Lung (tissue), 12 donors: ENCODE measurements around the gene C19orf47. TPM values are rescaled to one million over a fixed set of nuclear protein-coding genes. Genes with fewer than 3 reads are reported as not detected.

ENCODE experiments used
- ATAC-seq: fragments of 200-7000 bp; cut with Tn5 transposase; one replicate; pipeline ENCODE4 v1.9.1; 2020; ENCODE audit warnings: moderate number of reproducible peaks; ENCODE audit not compliant: insufficient read depth, low FRiP score
- DNase-seq, 3 donors: peaks; one replicate each; pipeline ENCODE4 v3.0.0-alpha.2; 2013 to 2017
- H3K27ac ChIP-seq, 2 donors: one replicate each; pipeline ENCODE4 v1.5.1; 2013; ENCODE audit warnings: mild to moderate bottlenecking in 2 of 2, moderate library complexity in 2 of 2, control low read depth in 1 of 2, inconsistent platforms in 1 of 2, low read depth in 1 of 2, low read length in 1 of 2
- H3K27me3 ChIP-seq, 3 donors: one replicate each; pipeline ENCODE4 v1.5.1; 2013; ENCODE audit warnings: low read length in 2 of 3; ENCODE audit not compliant: control insufficient read depth in 3 of 3, insufficient read depth in 3 of 3
- H3K36me3 ChIP-seq, 4 donors: one replicate each; pipeline ENCODE4 v1.5.1; 2013; ENCODE audit warnings: low read length in 4 of 4, mild to moderate bottlenecking in 1 of 4, moderate library complexity in 1 of 4; ENCODE audit not compliant: control insufficient read depth in 4 of 4, insufficient read depth in 4 of 4
- H3K4me1 ChIP-seq, 5 donors: one replicate each; pipeline ENCODE4 v1.5.1; 2013; ENCODE audit warnings: low read length in 5 of 5, mild to moderate bottlenecking in 2 of 5, moderate library complexity in 1 of 5; ENCODE audit not compliant: control insufficient read depth in 5 of 5, insufficient read depth in 5 of 5
- H3K4me3 ChIP-seq: one replicate; pipeline ENCODE4 v1.5.1; 2013; ENCODE audit warnings: mild to moderate bottlenecking, control low read depth, moderate library complexity
- H3K9ac ChIP-seq, 2 donors: one replicate each; pipeline ENCODE4 v1.5.1; 2013; ENCODE audit warnings: low read length in 2 of 2, control low read depth in 1 of 2; ENCODE audit not compliant: insufficient read depth in 1 of 2
- H3K9me3 ChIP-seq, 4 donors: one replicate each; pipeline ENCODE4 v1.5.1; 2013; ENCODE audit warnings: low read length in 3 of 4, mild to moderate bottlenecking in 1 of 4, moderate library complexity in 1 of 4; ENCODE audit not compliant: control insufficient read depth in 4 of 4, insufficient read depth in 3 of 4
- CTCF ChIP-seq: IDR thresholded peaks from 2 replicates; pipeline ENCODE4 v1.5.1; 2012; ENCODE audit warnings: mild to moderate bottlenecking; ENCODE audit errors: control extremely low read depth, extremely low read depth
- WGBS, 2 donors: extraction: QIAGEN DNeasy Blood & Tissue Kit; methylation state at CpG; one replicate each; pipeline ENCODE4 v1.1.7; 2013; 5-methylcytosine and 5-hydroxymethylcytosine counted together
- polyA plus RNA-seq, 2 donors: library from polyadenylated mRNA; stranded (reverse); fragments of 200-250 nt; gene quantifications; one replicate each; pipeline ENCODE4 v1.2.1, GENCODE V29; 2013
- total RNA-seq, 2 donors: library from RNA; depleted of rRNA in 1 of 2; stranded (reverse); fragments of >200 nt in 1 of 2; gene quantifications; one replicate each; pipeline ENCODE4 v1.2.1, GENCODE V29; 2014 to 2021
- donor health status: control.
- donor health status: control.
- donor health status: Bipolar disorder and iron deficiency.
- donor health status: healthy.
- donor health status: DM: yes; HTN: yes; CAD: no.

The C19orf47 gene
- total and polyA plus RNA-seq, 4 donors, result 9.8 to 26.3 (median 14.9) TPM

GRCh38 chr19:40274585-40275544, 73.3 kb downstream of the C19orf47 start:
- Histone ChIP-seq H3K27me3 (no peaks in the 10 kb centered on the region), H3K9ac (no peak overlapping the region), H3K4me1 (peaks cover 9 to 42% (median 22%) of the 10 kb centered on the region in 5 donors), H3K27ac (no peak overlapping the region), H3K4me3 (no peak overlapping the region), H3K9me3 (no peaks in the 10 kb centered on the region), H3K36me3 (peaks cover 0 to 7% (median 5%) of the 10 kb centered on the region in 4 donors)
- no peak for TF ChIP-seq CTCF
- no peak for DNase-seq
- WGBS, 2 donors, result 57 to 68% methylated on average over 28 of the region's 28 CpGs
- no peak for ATAC-seq

- Histone ChIP-seq H3K4me3 (no peak overlapping the region), H3K9me3 (no peaks in the 10 kb centered on the region), H3K27ac (no peak overlapping the region), H3K27me3 (no peaks in the 10 kb centered on the region), H3K36me3 (peaks cover 0 to 7% (median 5%) of the 10 kb centered on the region in 4 donors), H3K9ac (peak overlapping the region in 1 of 2 donors; percentile 39), H3K4me1 (peaks cover 4 to 30% (median 11%) of the 10 kb centered on the region in 5 donors)
- ATAC-seq, result no peak
- DNase-seq, result no peak
- no peak for TF ChIP-seq CTCF
- 77 to 80% methylated on average over 14 of the region's 14 CpGs for WGBS, 2 donors
Measured at GRCh38 chr19:40273469-40274360, 74.5 kb downstream of the C19orf47 start.

- Histone ChIP-seq H3K4me1 (peaks cover 0 to 25% (median 10%) of the 10 kb centered on the region in 5 donors), H3K4me3 (no peak overlapping the region), H3K9me3 (no peaks in the 10 kb centered on the region), H3K27ac (no peak overlapping the region), H3K27me3 (no peaks in the 10 kb centered on the region), H3K36me3 (peaks cover 0 to 7% (median 5%) of the 10 kb centered on the region in 4 donors), H3K9ac (no peak overlapping the region)
- whole genome bisulfite sequencing, 2 donors, result 95% methylated on average over 14 of the region's 14 CpGs
- ATAC-seq, result no peak
- no peak for DNase-seq
- TF ChIP-seq CTCF, result no peak
Measured at GRCh38 chr19:40272261-40272660, 75.9 kb downstream of the C19orf47 start.
